Activated CD8-positive, alpha-beta memory T cell treated with anti-CD3 and anti-CD28 coated beads for 1 hour (primary cell): ENCODE measurements around the gene MUTYH.
A peak's percentile ranks its signal among the peaks of the same experiment; 100 is the strongest.
"Not testable (repeated sequence)": the region's sequence is repeated elsewhere in the genome, so short reads cannot be mapped to it uniquely, and the experiment has no call there.

ENCODE experiments used
- DNase-seq, 2 donors: peaks; one replicate each; pipeline ENCODE4 v3.0.0-alpha.2; 2020; ENCODE audit warnings: low read depth in 1 of 2; ENCODE audit errors: extremely low read depth in 1 of 2

Gene MUTYH

GRCh38 chr1:45325851-45326506, 14.3 kb downstream of the MUTYH start:
- DNase-seq = no peak

- DNase-seq = no peak
These were observed 17.7 kb downstream of the MUTYH start for GRCh38 chr1:45322486-45323040.

DNA sequence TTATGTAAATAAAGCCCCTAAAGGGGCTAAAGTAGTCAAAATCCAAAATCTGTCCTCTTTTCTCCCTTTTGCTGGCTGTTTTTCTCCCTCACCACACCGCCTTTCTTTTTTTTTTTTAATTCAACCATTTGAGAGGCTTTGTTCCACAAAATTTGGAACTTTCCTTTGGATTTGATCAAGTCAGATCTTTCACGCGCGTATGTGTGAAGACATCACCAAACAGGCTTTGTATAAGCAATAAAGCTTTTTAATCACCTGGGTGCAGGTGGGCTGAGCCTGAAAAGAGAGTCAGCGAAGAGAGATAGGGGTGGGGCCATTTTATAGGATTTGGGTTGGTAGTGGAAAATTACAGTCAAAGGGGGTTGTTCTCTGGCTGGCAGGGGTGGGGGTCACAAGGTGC, 18.8 kb downstream of the MUTYH start:
- DNase-seq = no peak

DNA sequence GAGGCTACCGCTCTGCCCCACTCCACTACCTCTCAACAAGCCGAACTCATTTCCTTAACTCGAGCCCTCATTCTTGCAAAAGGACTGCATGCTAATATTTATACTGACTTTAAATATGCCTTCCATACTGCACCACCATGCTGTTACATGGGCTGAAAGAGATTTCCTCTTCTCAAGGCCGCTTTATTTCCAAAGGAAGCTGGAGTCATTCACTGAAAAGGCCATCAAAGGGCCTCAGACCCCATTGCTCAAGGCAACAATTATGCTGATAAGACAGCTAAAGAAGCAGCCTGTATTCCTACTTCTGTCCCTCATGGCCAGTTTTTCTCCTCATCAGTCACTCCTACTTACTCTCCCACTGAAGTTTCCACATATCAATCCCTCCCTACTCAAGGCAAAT, 20.5 kb downstream of the MUTYH start:
- DNase-seq = no peak

DNA sequence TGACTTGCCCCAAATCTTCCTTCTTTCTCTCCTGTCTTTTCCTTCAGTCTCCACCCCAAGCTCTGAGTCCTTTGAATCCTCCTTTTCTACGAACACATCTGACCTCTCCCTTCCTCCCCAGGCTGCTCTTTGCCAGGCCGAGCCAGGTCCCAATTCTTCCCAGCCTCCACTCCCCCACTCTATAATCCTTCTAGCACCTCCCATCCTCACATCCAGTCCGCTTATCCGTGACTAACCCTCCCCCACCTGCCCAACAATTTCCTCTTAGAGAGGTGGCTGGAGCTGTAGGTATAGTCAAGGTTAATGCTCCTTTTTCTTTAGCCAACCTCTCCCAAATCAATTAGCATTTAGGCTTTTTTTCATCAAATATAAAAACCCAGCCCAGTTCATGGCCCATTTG, 23.1 kb downstream of the MUTYH start:
- no peak for DNase-seq

DNA sequence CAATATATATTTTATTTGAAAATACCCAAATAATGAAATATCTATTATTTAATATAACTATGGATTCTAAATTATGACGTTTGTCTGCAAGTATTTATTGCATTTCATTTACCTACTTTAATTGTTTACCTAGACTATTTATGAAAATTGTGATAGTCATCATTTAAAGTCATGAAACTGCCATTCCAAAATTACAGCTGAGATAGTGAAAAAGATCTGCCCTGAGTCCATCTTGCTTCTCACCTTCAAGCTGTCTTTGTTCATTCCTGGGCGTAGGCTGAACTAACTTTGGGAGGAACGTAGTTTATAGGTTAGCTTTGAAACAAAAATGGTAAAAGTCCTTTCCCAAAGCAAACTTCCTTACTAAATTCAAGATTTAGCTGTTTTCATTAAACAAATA, 26.0 kb downstream of the MUTYH start:
- DNase-seq = no peak

GRCh38 chr1:45306905-45307304, 33.3 kb downstream of the MUTYH start:
- no peak for DNase-seq

- DNase-seq = no peak
These were observed 33.9 kb downstream of the MUTYH start for GRCh38 chr1:45306319-45306718.

GRCh38 chr1:45305231-45305630, 35.0 kb downstream of the MUTYH start:
- DNase-seq = no peak

DNA sequence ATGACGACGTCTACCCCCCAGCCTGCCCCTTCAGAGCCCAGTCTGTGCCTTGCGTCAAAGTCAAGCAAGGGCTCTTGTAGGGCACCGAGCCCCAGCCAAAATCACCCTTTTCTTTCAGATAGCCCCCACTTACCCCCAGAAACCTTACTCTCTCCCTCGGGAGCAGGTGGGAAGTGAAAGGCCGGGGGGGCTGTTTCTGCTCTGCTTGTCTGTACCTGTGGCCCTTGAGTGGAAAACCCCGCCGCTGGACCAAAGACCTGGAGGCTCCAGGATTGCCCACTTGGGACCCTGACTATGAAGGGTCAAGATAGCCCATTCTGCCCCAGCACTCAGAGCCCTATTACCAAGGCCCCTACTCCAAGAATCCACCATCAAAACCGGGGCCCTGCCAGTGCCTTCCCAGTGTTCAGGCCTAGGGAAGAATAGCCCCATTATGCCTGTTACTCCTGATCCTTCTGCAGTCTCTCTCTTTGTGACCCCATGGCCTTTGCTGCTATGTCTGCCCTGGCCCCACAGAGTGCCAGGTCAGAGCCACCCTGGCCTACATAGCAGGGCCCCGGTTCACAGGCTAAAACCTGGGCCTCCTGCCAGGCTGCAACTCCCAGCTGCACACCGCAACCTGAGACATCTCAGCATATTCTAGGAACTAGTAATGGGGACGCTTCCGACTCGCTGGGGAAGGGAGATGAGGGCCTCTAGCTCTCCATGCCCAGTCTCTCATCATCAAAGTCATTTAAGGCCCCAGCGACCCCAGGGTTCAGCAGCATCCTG, 35.7 kb downstream of the MUTYH start:
- DNase-seq = no peak

DNA sequence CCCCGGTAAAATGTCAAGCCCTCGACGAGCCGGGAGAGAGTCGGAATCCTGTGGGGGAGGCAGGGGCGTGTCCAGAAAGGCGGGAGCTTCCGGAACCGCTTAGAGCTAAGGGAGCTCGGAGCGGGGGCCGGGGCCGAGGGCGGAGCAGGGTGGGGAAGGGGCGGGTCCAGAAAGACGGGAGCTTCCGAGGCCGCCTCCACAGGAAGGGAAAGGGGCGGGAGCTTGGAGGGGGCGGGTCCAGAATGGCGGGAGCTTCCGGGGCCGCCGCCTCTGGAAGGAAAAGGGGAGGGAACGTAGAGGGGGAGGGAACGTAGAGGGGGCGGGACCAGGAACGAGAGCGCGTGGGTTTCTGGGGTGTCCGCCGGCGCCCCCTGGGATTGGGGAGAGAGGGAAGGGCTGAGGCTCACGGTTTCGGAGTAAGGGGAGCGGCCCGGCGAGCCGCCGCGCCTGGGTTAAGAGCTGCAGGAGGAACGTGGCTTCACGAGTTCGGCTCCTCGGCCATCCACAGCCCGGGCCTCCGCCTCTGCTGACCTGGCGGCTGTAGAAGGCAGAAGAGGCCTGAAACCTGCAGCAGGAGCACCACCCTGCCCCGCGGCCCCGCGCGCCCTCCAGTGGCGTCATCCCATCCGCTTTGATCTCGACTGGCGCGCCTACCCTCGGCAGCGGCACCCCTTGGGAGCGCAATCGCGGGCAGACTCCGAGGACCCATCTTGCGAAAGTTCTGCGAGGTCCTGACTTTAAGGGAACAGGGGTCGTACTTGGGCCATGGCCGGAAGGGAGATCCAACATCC, 36.5 kb downstream of the MUTYH start:
- peak; percentile 96 to 97 for DNase-seq

DNA sequence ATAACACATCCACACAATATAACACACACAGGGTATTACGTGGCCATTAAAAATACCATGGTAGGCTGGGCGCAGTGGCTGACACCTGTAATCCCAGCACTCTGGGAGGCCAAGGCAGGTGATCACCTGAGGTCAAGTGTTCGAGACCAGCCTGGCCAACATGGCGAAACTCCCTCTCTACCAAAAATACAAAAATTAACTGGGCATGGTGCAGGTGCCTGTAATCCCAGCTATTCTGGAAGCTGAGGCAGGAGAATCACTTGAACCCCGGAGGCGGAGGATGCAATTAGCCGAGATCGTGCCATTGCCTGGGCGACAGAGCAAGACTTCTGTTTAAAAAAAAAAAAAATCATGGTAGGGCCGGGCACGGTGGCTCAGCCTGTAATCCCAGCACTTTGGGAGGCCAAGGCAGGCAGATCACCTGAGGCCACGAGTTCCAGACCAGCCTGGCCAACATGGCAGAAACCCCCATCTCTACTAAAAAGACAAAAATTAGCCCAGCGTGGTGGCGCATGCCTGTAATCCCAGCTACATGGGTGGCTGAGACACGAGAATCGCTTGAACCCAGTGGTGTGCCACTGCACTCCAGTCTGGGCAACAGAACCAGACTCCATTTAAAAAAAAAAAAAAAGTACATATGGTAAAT, 37.6 kb downstream of the MUTYH start:
- no peak for DNase-seq

DNA sequence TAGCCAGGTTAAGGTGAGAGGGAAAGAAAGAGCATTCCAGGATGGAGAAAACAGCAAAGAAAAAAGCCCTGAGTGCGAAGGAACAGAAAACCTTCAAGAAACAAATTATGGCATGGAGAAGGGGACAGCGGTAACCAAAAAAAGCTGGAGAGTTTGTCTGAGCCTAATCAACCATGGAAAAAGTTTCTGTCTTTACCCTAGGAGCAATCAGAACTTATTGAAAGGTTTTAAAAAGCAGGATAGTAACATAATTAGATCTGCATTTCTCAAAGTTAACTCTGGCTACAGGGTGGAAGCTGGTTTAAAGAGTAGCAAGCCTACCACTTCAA, 39.6 kb downstream of the MUTYH start:
- DNase-seq = no peak

DNA sequence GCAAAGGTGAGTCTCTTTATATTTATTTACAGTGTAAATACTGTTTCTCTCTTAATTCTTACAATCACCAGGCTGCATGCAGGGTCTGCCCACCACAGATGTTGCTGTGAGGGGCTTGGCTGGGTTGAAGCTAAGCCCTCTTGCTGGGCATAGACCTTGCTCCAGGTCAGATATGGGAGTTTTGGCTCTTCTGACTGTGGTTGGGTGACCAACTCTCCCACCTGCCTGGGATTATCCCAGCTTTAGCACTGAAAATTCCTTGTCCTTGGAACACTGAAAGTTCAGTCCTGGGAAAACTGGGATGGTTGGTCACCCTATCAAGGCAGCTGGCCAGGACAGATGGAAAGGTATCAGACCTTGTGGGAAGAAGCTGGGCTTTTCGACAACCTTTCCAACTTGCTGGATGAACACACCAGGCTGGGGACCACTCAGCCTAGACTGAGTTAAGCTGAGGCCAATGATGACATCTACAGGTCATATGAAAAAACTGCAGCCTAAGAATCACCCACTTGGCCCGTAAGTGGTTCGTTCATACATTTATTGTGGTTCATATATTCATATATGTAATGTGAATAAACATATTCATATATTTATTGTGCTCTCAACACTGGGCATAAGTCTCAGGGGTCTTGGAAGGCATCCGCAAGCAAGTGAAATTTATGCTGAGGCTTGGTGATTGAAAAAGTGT, 40.1 kb downstream of the MUTYH start:
- no peak for DNase-seq

DNA sequence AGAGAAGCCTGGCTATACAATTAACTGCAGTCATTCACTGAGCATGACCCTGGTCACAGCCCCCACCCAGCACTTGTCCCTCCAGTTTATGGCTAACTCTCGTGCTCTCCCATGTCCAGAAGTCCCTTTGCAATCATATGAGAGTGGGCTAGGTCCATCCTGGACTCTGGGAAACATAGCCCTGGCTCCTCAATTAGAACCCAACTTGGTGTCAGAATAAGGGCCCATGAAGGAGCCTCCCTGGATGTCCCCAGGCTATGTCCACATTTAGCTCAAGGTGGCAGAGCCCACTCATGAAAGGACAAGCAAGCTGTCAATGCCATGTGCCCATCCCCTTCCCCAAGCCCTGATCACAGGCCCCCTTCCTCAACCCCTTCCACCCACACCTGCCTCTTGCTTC, 40.9 kb downstream of the MUTYH start:
- no peak for DNase-seq

DNA sequence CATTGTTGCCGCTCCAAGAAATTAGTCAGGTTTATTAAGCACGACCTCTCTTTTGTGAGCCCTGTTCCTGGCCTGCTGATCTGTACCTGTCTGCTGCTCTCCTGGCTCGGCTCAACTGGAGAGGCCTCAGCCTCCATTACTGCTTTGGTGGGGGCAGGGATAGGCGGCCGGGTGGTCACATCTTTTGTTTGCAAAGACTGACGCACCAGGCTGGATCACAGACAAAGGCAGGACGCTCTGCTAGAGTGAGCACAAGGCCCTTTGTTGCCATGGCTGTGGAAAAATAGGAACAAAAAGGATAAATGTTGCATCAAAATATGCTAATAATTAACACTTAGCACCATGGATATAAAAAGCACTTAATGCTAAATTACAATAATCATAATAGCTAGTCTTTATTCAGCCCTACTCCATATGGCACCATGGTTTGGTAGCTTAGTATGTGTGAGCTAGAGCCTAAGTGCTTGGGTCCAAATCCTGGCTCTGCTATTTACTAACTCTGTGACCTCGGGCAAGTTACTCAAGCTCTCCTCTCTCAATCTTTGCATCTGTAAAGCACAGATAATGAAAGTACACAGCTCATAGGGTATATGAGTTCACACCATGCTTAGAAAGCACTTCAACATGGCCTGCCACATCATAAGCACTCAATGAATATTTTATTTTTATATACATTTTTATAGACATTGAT, 42.4 kb downstream of the MUTYH start:
- DNase-seq = no peak

GRCh38 chr1:45291716-45292115, 48.5 kb downstream of the MUTYH start:
- DNase-seq = no peak

- DNase-seq = not testable (repeated sequence)
These were observed 49.2 kb downstream of the MUTYH start for GRCh38 chr1:45291002-45291401.

GRCh38 chr1:45286521-45286920, 53.7 kb downstream of the MUTYH start:
- not testable (repeated sequence) for DNase-seq

- not testable (repeated sequence) for DNase-seq
These were observed 55.4 kb downstream of the MUTYH start for GRCh38 chr1:45284858-45285257.
